SK-N-SH (cell line): ENCODE results near the gene ZMYND8. TPM values are rescaled to one million over a fixed set of nuclear protein-coding genes. Genes with fewer than 3 reads are reported as not detected.

Experiments
- CTCF ChIA-PET: fragments of 300-600, 350-600 bp; formaldehyde crosslinking; extraction: SDS; loops from one replicate; lab custom pipeline; 2021; lab: Yijun Ruan, JAX
- POLR2A ChIA-PET: fragments of 350-600 bp; sonication (Branson Sonifier 250); formaldehyde crosslinking; extraction: SDS; loops from one replicate; lab custom pipeline; 2020; ENCODE audit warnings: antibody characterized with exemption, inconsistent platforms; lab: Yijun Ruan, JAX
- DNase-seq: peaks from one replicate; pipeline ENCODE4 v3.0.0; 2012
- H2AFZ ChIP-seq: fragments of 200-600 bp; sonication (generic); 2 replicates; pipeline ENCODE4 v1.8.1; 2016; ENCODE audit warnings: antibody characterized with exemption, mild to moderate bottlenecking, low read depth
- H3F3A ChIP-seq: fragments of 200-600 bp; sonication (generic); replicated peaks from 2 replicates; pipeline ENCODE3; 2016; ENCODE audit warnings: antibody characterized with exemption, mild to moderate bottlenecking; ENCODE audit not compliant: insufficient read depth
- H3K27ac ChIP-seq, 2 experiments: fragments of 200-500 bp in 1 of 2; fragments of 200-600 bp in 1 of 2; sonication (Bioruptor generic) in 1 of 2; sonication (generic), shearing (Covaris generic) in 1 of 2; 2 replicates each; pipeline versions ENCODE4 v1.5.1 to v1.6.1; 2014 to 2016; ENCODE audit warnings: low read depth in 2 of 2, inconsistent platforms in 1 of 2, low read length in 1 of 2, mild to moderate bottlenecking in 1 of 2, mixed read lengths in 1 of 2
- H3K27me3 ChIP-seq: fragments of 200-600 bp; sonication (generic), shearing (Covaris generic); 2 replicates; pipeline ENCODE4 v1.6.1; 2016; ENCODE audit warnings: mixed run types; ENCODE audit not compliant: insufficient read depth
- H3K36me3 ChIP-seq, 2 experiments: fragments of 200-500 bp in 1 of 2; fragments of 200-600 bp in 1 of 2; sonication (Bioruptor generic) in 1 of 2; sonication (generic) in 1 of 2; replicated peaks in 1 of 2; 2 replicates each; pipeline versions ENCODE3 to v1.5.1; 2014 to 2016; ENCODE audit warnings: low read length in 1 of 2, mild to moderate bottlenecking in 1 of 2; ENCODE audit not compliant: insufficient read depth in 2 of 2, control insufficient read depth in 1 of 2
- H3K4me1 ChIP-seq, 2 experiments: fragments of 200-500 bp in 1 of 2; fragments of 200-600 bp in 1 of 2; sonication (Bioruptor generic) in 1 of 2; sonication (generic), shearing (Covaris generic) in 1 of 2; 2 replicates each; pipeline versions ENCODE4 v1.5.1 to v1.6.1; 2014 to 2016; ENCODE audit warnings: low read depth in 1 of 2, low read length in 1 of 2, mixed run types in 1 of 2; ENCODE audit not compliant: insufficient read depth in 2 of 2, control insufficient read depth in 1 of 2
- H3K4me2 ChIP-seq: fragments of 200-600 bp; sonication (generic), shearing (Covaris generic); 2 replicates; pipeline ENCODE4 v1.6.1; 2017; ENCODE audit warnings: mixed run types
- H3K4me3 ChIP-seq, 2 experiments: fragments of 200-500 bp in 1 of 2; fragments of 200-600 bp in 1 of 2; sonication (Bioruptor generic) in 1 of 2; sonication (generic), shearing (Covaris generic) in 1 of 2; 2 replicates each; pipeline versions ENCODE4 v1.5.1 to v1.8.1; 2014 to 2016; ENCODE audit warnings: low read depth in 2 of 2, inconsistent platforms in 1 of 2, low read length in 1 of 2, mild to moderate bottlenecking in 1 of 2, mixed read lengths in 1 of 2, moderate library complexity in 1 of 2
- H3K79me2 ChIP-seq: fragments of 200-600 bp; sonication (generic); 2 replicates; pipeline ENCODE4 v1.8.1; 2017; ENCODE audit warnings: mild to moderate bottlenecking; ENCODE audit not compliant: insufficient read depth
- H3K9ac ChIP-seq: fragments of 200-600 bp; sonication (generic); 2 replicates; pipeline ENCODE4 v1.6.1; 2017; ENCODE audit warnings: mixed run types
- H3K9me2 ChIP-seq: fragments of 200-600 bp; sonication (generic); 2 replicates; pipeline ENCODE4 v1.6.1; 2017; ENCODE audit warnings: mixed run types
- H3K9me3 ChIP-seq: fragments of 200-600 bp; sonication (generic); 2 replicates; pipeline ENCODE4 v1.6.1; 2017; ENCODE audit warnings: mixed run types, mild to moderate bottlenecking, moderate library complexity
- H4K20me1 ChIP-seq: fragments of 200-600 bp; sonication (generic); 2 replicates; pipeline ENCODE4 v1.6.1; 2017; ENCODE audit warnings: mild to moderate bottlenecking, mixed run types; ENCODE audit not compliant: insufficient read depth
- EP300 ChIP-seq, 2 experiments: IDR thresholded peaks; 2 replicates each; pipeline versions ENCODE4 v1.4.0 to v1.6.1; 2012; ENCODE audit warnings: borderline replicate concordance in 1 of 2, low read depth in 1 of 2, low read length in 1 of 2
- EZH2phosphoT487 ChIP-seq: fragments of 200-600 bp; sonication (generic); IDR thresholded peaks from 2 replicates; pipeline ENCODE4 v1.6.1; 2017; ENCODE audit warnings: low read depth, mixed run types, mild to moderate bottlenecking, antibody characterized with exemption, moderate library complexity, borderline replicate concordance
- FOSL2 ChIP-seq: IDR thresholded peaks from 2 replicates; pipeline ENCODE4 v1.4.0; 2012; ENCODE audit warnings: low read depth, mild to moderate bottlenecking, moderate library complexity, borderline replicate concordance
- FOXJ3 ChIP-seq: sonication (generic); formaldehyde crosslinking; IDR thresholded peaks from 2 replicates; pipeline ENCODE4 v1.5.1; 2020; ENCODE audit warnings: mild to moderate bottlenecking, missing genetic modification reagents
- GABPA ChIP-seq: IDR thresholded peaks from 2 replicates; pipeline ENCODE4 v1.4.0; 2012; ENCODE audit warnings: low read depth, mild to moderate bottlenecking
- MEF2A ChIP-seq: IDR thresholded peaks from 2 replicates; pipeline ENCODE4 v1.4.0; 2012; ENCODE audit warnings: low read depth, borderline replicate concordance
- NFIC ChIP-seq: IDR thresholded peaks from 2 replicates; pipeline ENCODE4 v1.4.0; 2012; ENCODE audit warnings: borderline replicate concordance
- NRF1 ChIP-seq: IDR thresholded peaks from 2 replicates; pipeline ENCODE4 v1.6.1; 2012; ENCODE audit warnings: low read depth, mild to moderate bottlenecking, low read length
- PBX3 ChIP-seq: IDR thresholded peaks from 2 replicates; pipeline ENCODE4; 2012
- POLR2AphosphoS5 ChIP-seq: IDR thresholded peaks from 2 replicates; pipeline ENCODE4 v1.6.1; 2012; ENCODE audit warnings: low read depth, low read length
- RAD21 ChIP-seq: IDR thresholded peaks from 2 replicates; pipeline ENCODE4 v1.6.1; 2012; ENCODE audit warnings: mild to moderate bottlenecking, low read length
- RFX5 ChIP-seq: IDR thresholded peaks from 2 replicates; pipeline ENCODE4 v1.6.1; 2012; ENCODE audit warnings: mild to moderate bottlenecking, improper control_type of control experiment, low read length
- RXRA ChIP-seq: IDR thresholded peaks from 2 replicates; pipeline ENCODE4 v1.4.0; 2012; ENCODE audit warnings: low read depth, mild to moderate bottlenecking, borderline replicate concordance
- SIN3A ChIP-seq: IDR thresholded peaks from 2 replicates; pipeline ENCODE4 v1.6.1; 2012; ENCODE audit warnings: low read depth, mild to moderate bottlenecking, low read length, moderate library complexity, borderline replicate concordance
- SMC3 ChIP-seq: IDR thresholded peaks from 2 replicates; pipeline ENCODE4 v1.6.1; 2012; ENCODE audit warnings: low read depth, low read length, improper control_type of control experiment
- TAF1 ChIP-seq: IDR thresholded peaks from 2 replicates; pipeline ENCODE4 v1.6.1; 2012; ENCODE audit warnings: low read depth, mild to moderate bottlenecking, low read length, moderate library complexity, borderline replicate concordance
- USF2 ChIP-seq: fragments of 150-350 bp; IDR thresholded peaks from 2 replicates; pipeline ENCODE4 v1.6.1; 2017; ENCODE audit warnings: antibody characterized with exemption, low read length, low read depth, borderline replicate concordance
- YY1 ChIP-seq: IDR thresholded peaks from 2 replicates; pipeline ENCODE4 v1.4.0; 2012; ENCODE audit warnings: low read depth, mild to moderate bottlenecking
- WGBS: methylation state at CpG from one replicate; pipeline ENCODE4 v1.1.6; 2017; ENCODE audit warnings: low lambda C conversion rate; 5-methylcytosine and 5-hydroxymethylcytosine counted together
- polyA plus RNA-seq, 3 experiments: library from polyadenylated mRNA; depleted of rRNA; stranded (reverse); fragments of >200 nt; gene quantifications; 2 replicates each; pipeline ENCODE4 v1.2.3, GENCODE V29; 2012
- TF ChIP-seq, protein P1 (sequence below): IDR thresholded peaks from 2 replicates; pipeline ENCODE4 v1.4.0; 2012; ENCODE audit warnings: low read depth
- TF ChIP-seq, protein P2 (sequence below): fragments of 200-600 bp; sonication (generic); IDR thresholded peaks from 2 replicates; pipeline ENCODE4 v1.6.1; 2017; ENCODE audit warnings: antibody characterized with exemption, mild to moderate bottlenecking, moderate library complexity
- TF ChIP-seq, protein P3 (sequence below): IDR thresholded peaks from 2 replicates; pipeline ENCODE4 v1.4.0; 2012; ENCODE audit warnings: low read depth, borderline replicate concordance

The ZMYND8 gene
- polyA plus RNA-seq, 1 of the 3 experiments (the other 2 are of a cell fraction): 25.3 TPM

GRCh38 chr20:47274401-47275108 is 81.9 kb downstream of the ZMYND8 start (continued):
- TF ChIP-seq USF2: no peak
- peak; percentile 80; the same call in 1 of the 2 replicates for TF ChIP-seq POLR2AphosphoS5
- TF ChIP-seq NRF1: no peak
- TF ChIP-seq, protein P1, sequence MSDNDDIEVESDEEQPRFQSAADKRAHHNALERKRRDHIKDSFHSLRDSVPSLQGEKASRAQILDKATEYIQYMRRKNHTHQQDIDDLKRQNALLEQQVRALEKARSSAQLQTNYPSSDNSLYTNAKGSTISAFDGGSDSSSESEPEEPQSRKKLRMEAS: peak; percentile 38; the same call in 1 of the 2 replicates
- no peak for TF ChIP-seq SMC3
- TF ChIP-seq PBX3: peak; percentile 91
- TF ChIP-seq SIN3A: 0 out of 2 replicates have a peak, but pooled peaks have one; percentile 37
- no peak for TF ChIP-seq RFX5
- TF ChIP-seq RXRA: peak; percentile 62; the same call in 1 of the 2 replicates
- TF ChIP-seq YY1: peak; percentile 17; the same call in 1 of the 2 replicates

DNA sequence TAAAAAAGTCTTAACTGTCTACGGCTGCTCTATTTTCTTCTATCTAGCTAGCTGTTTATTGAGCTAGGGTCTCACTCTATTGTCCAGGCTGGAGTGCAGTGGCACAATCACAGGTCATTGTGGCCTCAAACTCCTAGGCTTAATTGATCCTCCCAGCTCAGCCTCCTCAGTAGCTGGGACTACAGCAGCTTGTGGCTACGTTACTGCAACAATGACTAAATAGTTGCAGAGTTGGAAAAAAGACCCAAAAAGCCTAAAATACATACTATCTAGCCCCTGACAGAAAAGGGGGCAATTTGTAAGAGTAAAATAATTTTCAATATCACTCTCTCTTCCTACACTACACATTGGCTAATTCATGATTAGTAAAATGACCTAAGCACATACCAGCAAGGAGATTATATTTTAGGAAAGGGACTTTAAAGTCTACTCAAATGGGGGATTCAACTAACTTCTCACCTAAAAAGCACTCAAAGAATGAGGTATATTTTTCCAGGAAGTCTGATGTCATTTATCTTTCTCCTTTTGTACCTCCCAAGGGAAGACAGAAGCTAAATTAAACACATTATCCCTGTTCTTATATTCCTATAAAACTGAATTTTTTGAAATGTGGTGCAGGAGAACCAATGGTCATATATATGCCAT is 82.8 kb downstream of the ZMYND8 start:
- Histone ChIP-seq H3K9me3 (no peaks in the 10 kb centered on the region), H3K27ac (peak overlapping the region; percentile 74 to 97; a peak in 3 of 4 replicates), H3K4me3 (no peak overlapping the region; a peak in 1 of 4 replicates), H3K79me2 (peaks cover 64% of the 10 kb centered on the region)
- DNase-seq: no peak
- no peak for TF ChIP-seq RXRA
- TF ChIP-seq EZH2phosphoT487: no peak
- TF ChIP-seq FOXJ3 (CRISPR knock-in tag): no peak
- no peak for TF ChIP-seq SIN3A
- no peak for TF ChIP-seq RFX5
- no peak for TF ChIP-seq EP300 (IDR thresholded peaks at IDR 0.05; ENCODE audit: borderline replicate concordance in 1 of 2, low read depth in 1 of 2, low read length in 1 of 2)
- TF ChIP-seq, protein P2, sequence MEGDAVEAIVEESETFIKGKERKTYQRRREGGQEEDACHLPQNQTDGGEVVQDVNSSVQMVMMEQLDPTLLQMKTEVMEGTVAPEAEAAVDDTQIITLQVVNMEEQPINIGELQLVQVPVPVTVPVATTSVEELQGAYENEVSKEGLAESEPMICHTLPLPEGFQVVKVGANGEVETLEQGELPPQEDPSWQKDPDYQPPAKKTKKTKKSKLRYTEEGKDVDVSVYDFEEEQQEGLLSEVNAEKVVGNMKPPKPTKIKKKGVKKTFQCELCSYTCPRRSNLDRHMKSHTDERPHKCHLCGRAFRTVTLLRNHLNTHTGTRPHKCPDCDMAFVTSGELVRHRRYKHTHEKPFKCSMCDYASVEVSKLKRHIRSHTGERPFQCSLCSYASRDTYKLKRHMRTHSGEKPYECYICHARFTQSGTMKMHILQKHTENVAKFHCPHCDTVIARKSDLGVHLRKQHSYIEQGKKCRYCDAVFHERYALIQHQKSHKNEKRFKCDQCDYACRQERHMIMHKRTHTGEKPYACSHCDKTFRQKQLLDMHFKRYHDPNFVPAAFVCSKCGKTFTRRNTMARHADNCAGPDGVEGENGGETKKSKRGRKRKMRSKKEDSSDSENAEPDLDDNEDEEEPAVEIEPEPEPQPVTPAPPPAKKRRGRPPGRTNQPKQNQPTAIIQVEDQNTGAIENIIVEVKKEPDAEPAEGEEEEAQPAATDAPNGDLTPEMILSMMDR: no peak
- TF ChIP-seq POLR2AphosphoS5: no peak
- no peak for TF ChIP-seq TAF1
- TF ChIP-seq, protein P3, sequence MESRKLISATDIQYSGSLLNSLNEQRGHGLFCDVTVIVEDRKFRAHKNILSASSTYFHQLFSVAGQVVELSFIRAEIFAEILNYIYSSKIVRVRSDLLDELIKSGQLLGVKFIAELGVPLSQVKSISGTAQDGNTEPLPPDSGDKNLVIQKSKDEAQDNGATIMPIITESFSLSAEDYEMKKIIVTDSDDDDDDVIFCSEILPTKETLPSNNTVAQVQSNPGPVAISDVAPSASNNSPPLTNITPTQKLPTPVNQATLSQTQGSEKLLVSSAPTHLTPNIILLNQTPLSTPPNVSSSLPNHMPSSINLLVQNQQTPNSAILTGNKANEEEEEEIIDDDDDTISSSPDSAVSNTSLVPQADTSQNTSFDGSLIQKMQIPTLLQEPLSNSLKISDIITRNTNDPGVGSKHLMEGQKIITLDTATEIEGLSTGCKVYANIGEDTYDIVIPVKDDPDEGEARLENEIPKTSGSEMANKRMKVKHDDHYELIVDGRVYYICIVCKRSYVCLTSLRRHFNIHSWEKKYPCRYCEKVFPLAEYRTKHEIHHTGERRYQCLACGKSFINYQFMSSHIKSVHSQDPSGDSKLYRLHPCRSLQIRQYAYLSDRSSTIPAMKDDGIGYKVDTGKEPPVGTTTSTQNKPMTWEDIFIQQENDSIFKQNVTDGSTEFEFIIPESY: no peak
- no peak for TF ChIP-seq RAD21
- TF ChIP-seq NFIC: no peak
- no peak for TF ChIP-seq MEF2A
- no peak for TF ChIP-seq GABPA
- no peak for TF ChIP-seq FOSL2
- TF ChIP-seq, all 33 proteins: peak for 0
- Histone ChIP-seq H2AFZ (no peak overlapping the region; the same call in 1 of the 2 replicates), H3K9ac (peak overlapping the region; percentile 72), H4K20me1 (no peaks in the 10 kb centered on the region), H3K36me3 (peaks cover 6 to 47% of the 10 kb centered on the region in 2 experiments), H3K4me2 (peak overlapping the region; percentile 65), H3F3A (peaks cover 59% of the 10 kb centered on the region), H3K9me2 (no peaks in the 10 kb centered on the region), H3K27me3 (no peaks in the 10 kb centered on the region), H3K4me1 (peaks cover 19 to 48% of the 10 kb centered on the region in 2 experiments)
- CTCF ChIA-PET: interaction anchor here (0.5 to 16.3 kb wide), 51 partner anchors 8 to 1347 kb away, joined by 3 to 546 read pairs (median 4); partner anchors contain the start of genes NCOA3 and ZMYND8
- POLR2A ChIA-PET: interaction anchor here (0.8 to 0.9 kb wide), 3 partner anchors 83 to 110 kb away, joined by 3 to 5 read pairs (median 4); partner anchors contain the start of gene ZMYND8
- WGBS: 69% methylated on average over 2 of the region's 2 CpGs
